HepG2 (cell line): ENCODE results near the gene UTF1.

Experiments used
- CBX1 ChIP-seq: IDR thresholded peaks from one replicate; pipeline ENCODE4 v1.6.1; 2016; ENCODE audit warnings: antibody characterized with exemption, low read depth
- CHCHD3 ChIP-seq: sonication (generic); formaldehyde crosslinking; IDR thresholded peaks from 2 replicates; pipeline ENCODE4 v1.8.0; 2022; ENCODE audit warnings: mild to moderate bottlenecking, missing genetic modification reagents, moderate library complexity
- KDM3A ChIP-seq: IDR thresholded peaks from 2 replicates; pipeline ENCODE4 v1.6.1; 2018; ENCODE audit warnings: low read depth, missing compliant biosample characterization
- MAFK ChIP-seq, 2 experiments: IDR thresholded peaks in 1 of 2; conservative IDR thresholded peaks in 1 of 2; 2 replicates each; pipeline ENCODE4 v1.6.1; 2011; ENCODE audit warnings: improper control_type of control experiment in 2 of 2, low read length in 2 of 2
- MXI1 ChIP-seq: IDR thresholded peaks from 3 replicates; pipeline ENCODE4 v1.6.1; 2012; ENCODE audit warnings: low read depth, low read length, inconsistent platforms, borderline replicate concordance
- POLR2A ChIP-seq, 2 experiments: IDR thresholded peaks; 2 replicates each; pipeline ENCODE4 v1.6.1; 2011; ENCODE audit warnings: low read depth in 2 of 2, low read length in 2 of 2, mild to moderate bottlenecking in 1 of 2, moderate library complexity in 1 of 2; ENCODE audit not compliant: insufficient read depth in 1 of 2
- SAP130 ChIP-seq: IDR thresholded peaks from 2 replicates; pipeline ENCODE4 v1.6.1; 2016; ENCODE audit warnings: low read depth
- STAG1 ChIP-seq: sonication (generic); formaldehyde crosslinking; IDR thresholded peaks from 2 replicates; pipeline ENCODE4 v1.4.0; 2020; ENCODE audit warnings: missing genetic modification reagents
- ZFP36 ChIP-seq: fragments of 150-350 bp; IDR thresholded peaks from 2 replicates; pipeline ENCODE4 v1.6.1; 2018; ENCODE audit warnings: borderline replicate concordance, low read length, low read depth; ENCODE audit not compliant: partially characterized antibody
- ZNF207 ChIP-seq: fragments of 450-650 bp; IDR thresholded peaks from 2 replicates; pipeline ENCODE4 v1.6.1; 2016; ENCODE audit warnings: antibody characterized with exemption, borderline replicate concordance
- ZNF232 ChIP-seq: sonication (generic); formaldehyde crosslinking; IDR thresholded peaks from 2 replicates; pipeline ENCODE4 v1.4.0; 2020; ENCODE audit warnings: missing genetic modification reagents, borderline replicate concordance
- ZNF777 ChIP-seq: sonication (generic); formaldehyde crosslinking; IDR thresholded peaks from 2 replicates; pipeline ENCODE4 v1.4.0; 2020; ENCODE audit warnings: missing genetic modification reagents
- TF ChIP-seq, protein P1 (sequence below): sonication (generic); formaldehyde crosslinking; IDR thresholded peaks from 2 replicates; pipeline ENCODE4 v1.5.0; 2020; ENCODE audit warnings: missing genetic modification reagents
- TF ChIP-seq, protein P2 (sequence below): sonication (generic); formaldehyde crosslinking; IDR thresholded peaks from 2 replicates; pipeline ENCODE4 v1.5.0; 2020; ENCODE audit warnings: mild to moderate bottlenecking, missing genetic modification reagents, moderate library complexity

DNA sequence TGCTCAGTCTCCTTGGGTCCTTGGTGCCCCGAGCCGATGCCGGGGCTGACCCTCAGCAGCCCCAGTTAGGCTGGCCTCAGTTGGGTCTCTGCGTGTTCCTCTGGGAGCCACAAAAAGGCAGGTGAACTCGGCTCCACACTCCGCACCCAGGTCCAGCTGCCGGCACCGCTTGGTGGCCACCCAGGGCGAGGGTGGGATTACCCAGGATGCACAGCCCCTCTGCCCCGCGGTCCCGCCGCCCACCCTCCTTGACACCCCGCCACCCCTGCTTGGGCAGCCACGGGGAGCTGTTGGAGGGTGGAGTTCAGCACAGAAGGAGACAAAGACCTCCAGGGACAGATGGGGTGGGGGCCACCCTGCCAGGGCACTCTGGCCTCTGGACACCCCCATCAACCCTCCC lies 25.3 kb downstream of the UTF1 start:
- TF ChIP-seq, protein P1, sequence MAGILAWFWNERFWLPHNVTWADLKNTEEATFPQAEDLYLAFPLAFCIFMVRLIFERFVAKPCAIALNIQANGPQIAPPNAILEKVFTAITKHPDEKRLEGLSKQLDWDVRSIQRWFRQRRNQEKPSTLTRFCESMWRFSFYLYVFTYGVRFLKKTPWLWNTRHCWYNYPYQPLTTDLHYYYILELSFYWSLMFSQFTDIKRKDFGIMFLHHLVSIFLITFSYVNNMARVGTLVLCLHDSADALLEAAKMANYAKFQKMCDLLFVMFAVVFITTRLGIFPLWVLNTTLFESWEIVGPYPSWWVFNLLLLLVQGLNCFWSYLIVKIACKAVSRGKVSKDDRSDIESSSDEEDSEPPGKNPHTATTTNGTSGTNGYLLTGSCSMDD (CRISPR knock-in tag) = no peak
- TF ChIP-seq, protein P2, sequence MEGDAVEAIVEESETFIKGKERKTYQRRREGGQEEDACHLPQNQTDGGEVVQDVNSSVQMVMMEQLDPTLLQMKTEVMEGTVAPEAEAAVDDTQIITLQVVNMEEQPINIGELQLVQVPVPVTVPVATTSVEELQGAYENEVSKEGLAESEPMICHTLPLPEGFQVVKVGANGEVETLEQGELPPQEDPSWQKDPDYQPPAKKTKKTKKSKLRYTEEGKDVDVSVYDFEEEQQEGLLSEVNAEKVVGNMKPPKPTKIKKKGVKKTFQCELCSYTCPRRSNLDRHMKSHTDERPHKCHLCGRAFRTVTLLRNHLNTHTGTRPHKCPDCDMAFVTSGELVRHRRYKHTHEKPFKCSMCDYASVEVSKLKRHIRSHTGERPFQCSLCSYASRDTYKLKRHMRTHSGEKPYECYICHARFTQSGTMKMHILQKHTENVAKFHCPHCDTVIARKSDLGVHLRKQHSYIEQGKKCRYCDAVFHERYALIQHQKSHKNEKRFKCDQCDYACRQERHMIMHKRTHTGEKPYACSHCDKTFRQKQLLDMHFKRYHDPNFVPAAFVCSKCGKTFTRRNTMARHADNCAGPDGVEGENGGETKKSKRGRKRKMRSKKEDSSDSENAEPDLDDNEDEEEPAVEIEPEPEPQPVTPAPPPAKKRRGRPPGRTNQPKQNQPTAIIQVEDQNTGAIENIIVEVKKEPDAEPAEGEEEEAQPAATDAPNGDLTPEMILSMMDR (CRISPR knock-in tag) = no peak
- no peak for TF ChIP-seq ZNF777 (CRISPR knock-in tag)
- TF ChIP-seq ZNF232 (CRISPR knock-in tag) = no peak
- no peak for TF ChIP-seq MXI1
- TF ChIP-seq KDM3A (CRISPR knock-in tag) = no peak
- TF ChIP-seq POLR2A (IDR thresholded peaks at IDR 0.05; ENCODE audit: insufficient read depth in 1 of 2, low read depth in 2 of 2, low read length in 2 of 2) = no peak
- TF ChIP-seq MAFK (conservative IDR thresholded peaks at IDR 0.05 in 1 of 2, IDR thresholded peaks at IDR 0.05 in 1 of 2; ENCODE audit: low read length in 2 of 2) = no peak
- no peak for TF ChIP-seq SAP130 (CRISPR knock-in tag)
- no peak for TF ChIP-seq STAG1
- TF ChIP-seq ZFP36 = no peak
- no peak for TF ChIP-seq ZNF207
- TF ChIP-seq CHCHD3 = no peak
- no peak for TF ChIP-seq CBX1
